Cardiac muscle cell (in vitro differentiated cells and primary cell): ENCODE data around the gene MEGF11. TPM values are rescaled to one million over a fixed set of nuclear protein-coding genes. Genes with fewer than 3 reads are reported as not detected.

Experiments used
- DNase-seq, 2 donors: peaks; one replicate each; pipeline versions ENCODE4 v3.0.0 to v3.0.0-alpha.2; 2010 to 2017; ENCODE audit warnings: low read depth in 1 of 2, low spot score in 1 of 2
- H3K27ac ChIP-seq: fragments of 200-600 bp; sonication (generic); 2 replicates; pipeline ENCODE4 v1.5.1; 2016
- H3K27me3 ChIP-seq: fragments of 200-600 bp; sonication (generic); 2 replicates; pipeline ENCODE4 v1.6.0; 2016; ENCODE audit warnings: control low read depth
- H3K36me3 ChIP-seq: fragments of 200-600 bp; sonication (generic); 2 replicates; pipeline ENCODE4 v1.5.1; 2016; ENCODE audit warnings: control low read depth
- H3K4me1 ChIP-seq: fragments of 200-600 bp; sonication (generic); 2 replicates; pipeline ENCODE4 v1.8.1; 2017; ENCODE audit warnings: low read depth, mild to moderate bottlenecking, mixed run types
- H3K4me3 ChIP-seq: fragments of 200-600 bp; sonication (generic); 2 replicates; pipeline ENCODE4 v1.5.1; 2016; ENCODE audit warnings: mild to moderate bottlenecking
- H3K9me3 ChIP-seq: fragments of 200-600 bp; sonication (generic); 2 replicates; pipeline ENCODE4 v1.5.1; 2017; ENCODE audit warnings: low read depth, mild to moderate bottlenecking, control low read depth
- polyA plus RNA-seq: library from polyadenylated mRNA; unstranded; fragments of >200 nt; fragmentation: Nextera tagmentation; extraction: Ambion mirVana; gene quantifications from 2 replicates; pipeline ENCODE4 v1.2.1, GENCODE V29; 2016
- total RNA-seq: library from RNA; depleted of rRNA; stranded (reverse); fragments of >200 nt; gene quantifications from 2 replicates; pipeline ENCODE4 v1.2.3, GENCODE V29; 2016
- TF ChIP-seq, protein P1 (sequence below): IDR thresholded peaks from 2 replicates; pipeline ENCODE4 v1.5.1; 2012; ENCODE audit warnings: low read depth, mild to moderate bottlenecking, low read length

MEGF11 gene
- total and polyA plus RNA-seq, 2 experiments from 2014 or later = 0.30 TPM; not detected in 1

DNA sequence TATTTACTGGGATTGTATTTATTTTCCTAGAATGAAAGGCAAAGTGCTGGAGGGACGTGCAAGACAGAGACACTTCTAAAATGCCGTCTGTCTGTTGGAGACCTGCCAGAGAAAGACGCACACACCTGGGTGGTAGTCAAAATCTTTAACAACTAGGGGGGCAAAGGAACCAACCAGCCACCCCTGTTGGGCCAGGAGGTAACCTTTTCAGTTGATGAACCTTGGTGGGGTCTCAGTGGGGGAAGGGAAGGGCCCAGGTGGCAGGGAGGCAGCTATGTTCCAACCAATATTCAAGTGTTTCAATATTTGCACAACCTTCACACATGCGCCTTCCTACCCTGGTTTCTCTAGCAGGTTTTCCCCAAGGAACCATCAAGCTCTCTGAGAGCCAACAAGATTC lies 99.0 kb downstream of the MEGF11 start:
- no peak overlapping the region for H3K27ac ChIP-seq
- H3K27me3 ChIP-seq = no peaks in the 10 kb centered on the region
- no peaks in the 10 kb centered on the region for H3K4me1 ChIP-seq
- no peaks in the 10 kb centered on the region for H3K9me3 ChIP-seq
- no peak overlapping the region for H3K4me3 ChIP-seq
- TF ChIP-seq, protein P1, sequence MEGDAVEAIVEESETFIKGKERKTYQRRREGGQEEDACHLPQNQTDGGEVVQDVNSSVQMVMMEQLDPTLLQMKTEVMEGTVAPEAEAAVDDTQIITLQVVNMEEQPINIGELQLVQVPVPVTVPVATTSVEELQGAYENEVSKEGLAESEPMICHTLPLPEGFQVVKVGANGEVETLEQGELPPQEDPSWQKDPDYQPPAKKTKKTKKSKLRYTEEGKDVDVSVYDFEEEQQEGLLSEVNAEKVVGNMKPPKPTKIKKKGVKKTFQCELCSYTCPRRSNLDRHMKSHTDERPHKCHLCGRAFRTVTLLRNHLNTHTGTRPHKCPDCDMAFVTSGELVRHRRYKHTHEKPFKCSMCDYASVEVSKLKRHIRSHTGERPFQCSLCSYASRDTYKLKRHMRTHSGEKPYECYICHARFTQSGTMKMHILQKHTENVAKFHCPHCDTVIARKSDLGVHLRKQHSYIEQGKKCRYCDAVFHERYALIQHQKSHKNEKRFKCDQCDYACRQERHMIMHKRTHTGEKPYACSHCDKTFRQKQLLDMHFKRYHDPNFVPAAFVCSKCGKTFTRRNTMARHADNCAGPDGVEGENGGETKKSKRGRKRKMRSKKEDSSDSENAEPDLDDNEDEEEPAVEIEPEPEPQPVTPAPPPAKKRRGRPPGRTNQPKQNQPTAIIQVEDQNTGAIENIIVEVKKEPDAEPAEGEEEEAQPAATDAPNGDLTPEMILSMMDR = no peak
- no peaks in the 10 kb centered on the region for H3K36me3 ChIP-seq
- no peak for DNase-seq

DNA sequence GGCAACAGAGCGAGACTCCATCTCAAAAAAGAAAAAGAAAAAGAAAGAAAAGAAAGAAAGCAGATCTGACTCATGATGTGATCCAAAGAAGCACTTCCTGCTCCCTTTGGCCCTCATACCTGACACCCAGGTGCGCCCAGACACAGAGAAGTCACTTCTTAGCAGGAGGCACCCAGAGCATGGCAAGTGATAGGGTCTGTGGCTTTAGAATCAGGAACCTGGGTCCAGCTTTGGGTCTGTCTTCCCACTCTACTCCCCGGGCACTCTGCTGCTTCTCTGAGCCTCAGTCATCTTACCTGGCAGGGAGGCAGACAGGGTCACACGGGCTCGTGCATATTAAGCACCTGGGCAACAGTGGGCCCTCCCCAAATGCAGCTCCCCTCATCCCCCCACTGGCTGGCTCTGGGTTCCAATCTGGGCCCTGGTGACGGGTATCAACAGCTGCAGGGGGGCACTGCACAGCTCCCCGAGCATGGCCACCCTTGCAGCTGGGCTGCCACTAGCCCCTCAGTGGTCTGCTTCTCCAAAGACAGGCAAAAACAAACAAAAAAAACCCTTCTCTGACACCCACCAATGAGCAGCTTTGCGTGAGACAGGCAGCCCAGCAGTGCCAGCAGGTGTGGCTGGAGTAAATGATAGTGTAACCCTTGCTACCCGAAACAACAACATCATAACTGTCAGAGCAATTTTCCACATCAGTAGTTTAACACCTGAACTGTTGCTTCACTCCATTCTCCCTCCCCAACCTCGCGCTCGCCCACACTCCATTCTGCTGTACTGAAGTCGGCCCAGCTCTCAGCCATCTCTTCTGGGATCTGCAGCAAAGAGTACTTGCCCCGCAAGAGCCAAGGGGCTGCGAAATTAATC lies 99.8 kb downstream of the MEGF11 start:
- no peak for DNase-seq
- Histone ChIP-seq H3K4me3 (no peak overlapping the region), H3K9me3 (no peaks in the 10 kb centered on the region), H3K4me1 (no peaks in the 10 kb centered on the region), H3K27me3 (no peaks in the 10 kb centered on the region), H3K27ac (no peak overlapping the region), H3K36me3 (no peaks in the 10 kb centered on the region)
- TF ChIP-seq, protein P1 = no peak

DNA sequence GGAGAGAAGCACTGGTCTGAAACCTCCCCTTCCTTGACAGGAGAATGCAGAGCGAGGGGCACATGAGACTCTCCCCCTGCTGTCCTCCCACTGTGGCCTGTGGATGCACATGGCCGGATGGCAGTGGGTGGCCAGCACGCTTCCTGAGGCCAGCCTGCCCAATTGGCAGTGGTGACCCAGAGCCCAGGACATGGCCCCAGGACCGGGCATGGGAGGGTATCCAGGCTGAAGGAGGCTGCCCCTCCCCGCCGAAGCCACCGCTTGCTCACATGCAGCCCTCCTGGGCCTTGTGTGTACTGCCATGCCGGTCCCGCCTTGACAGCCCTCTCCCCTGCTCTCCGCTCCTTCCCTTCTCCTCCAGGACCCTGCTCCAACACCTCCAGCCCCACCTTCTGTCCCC lies 100.9 kb downstream of the MEGF11 start:
- no peak overlapping the region for H3K4me3 ChIP-seq
- H3K36me3 ChIP-seq = no peaks in the 10 kb centered on the region
- H3K4me1 ChIP-seq = no peaks in the 10 kb centered on the region
- TF ChIP-seq, protein P1 = no peak
- H3K9me3 ChIP-seq = no peaks in the 10 kb centered on the region
- DNase-seq = no peak
- no peaks in the 10 kb centered on the region for H3K27me3 ChIP-seq
- H3K27ac ChIP-seq = no peak overlapping the region

DNA sequence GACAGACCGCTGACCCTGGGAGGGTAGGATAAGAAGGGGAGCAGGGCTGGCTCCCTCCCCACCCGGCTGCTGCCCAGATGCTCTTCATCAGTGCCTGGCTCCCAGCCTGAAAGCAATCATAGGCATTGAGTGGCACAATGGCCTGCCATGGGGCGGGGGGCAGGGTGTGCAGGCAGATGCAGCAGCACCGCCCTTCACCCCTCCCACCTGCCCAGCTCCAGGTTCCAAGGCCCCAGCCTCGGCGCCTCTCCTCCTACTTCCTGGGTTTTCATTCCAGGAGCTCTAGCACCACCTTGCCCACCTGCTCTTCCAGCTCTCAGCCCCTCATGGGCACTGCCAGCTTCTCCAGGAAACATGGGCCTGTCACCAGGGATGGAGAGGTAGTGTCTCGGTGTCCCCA lies 101.7 kb downstream of the MEGF11 start:
- H3K36me3 ChIP-seq = no peaks in the 10 kb centered on the region
- no peak overlapping the region for H3K4me3 ChIP-seq
- no peaks in the 10 kb centered on the region for H3K4me1 ChIP-seq
- H3K9me3 ChIP-seq = no peaks in the 10 kb centered on the region
- DNase-seq = no peak
- TF ChIP-seq, protein P1 = no peak
- no peak overlapping the region for H3K27ac ChIP-seq
- H3K27me3 ChIP-seq = no peaks in the 10 kb centered on the region

DNA sequence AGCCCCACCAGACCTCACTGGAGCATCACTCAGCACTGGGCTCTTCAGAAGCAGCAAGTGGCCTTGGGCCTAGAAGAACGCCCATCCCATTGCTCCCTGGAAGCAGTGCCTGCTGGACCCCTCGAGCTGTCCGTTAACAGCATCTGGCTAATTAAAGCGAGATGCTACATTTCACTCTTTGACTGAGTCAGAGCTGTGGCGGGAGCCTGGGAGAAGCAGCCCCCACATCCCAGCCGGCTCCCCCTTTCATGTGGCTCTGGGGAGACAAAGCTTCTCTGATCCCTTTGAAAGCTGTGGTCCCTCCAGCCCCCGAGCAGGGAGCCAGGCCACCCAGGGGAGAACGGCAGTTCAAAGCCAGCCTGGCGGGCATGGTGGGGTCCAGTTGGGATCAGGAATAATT lies 103.7 kb downstream of the MEGF11 start:
- no peaks in the 10 kb centered on the region for H3K27me3 ChIP-seq
- no peak overlapping the region for H3K27ac ChIP-seq
- no peak overlapping the region for H3K4me3 ChIP-seq
- TF ChIP-seq, protein P1 = no peak
- H3K4me1 ChIP-seq = no peaks in the 10 kb centered on the region
- DNase-seq = no peak
- no peaks in the 10 kb centered on the region for H3K36me3 ChIP-seq
- H3K9me3 ChIP-seq = no peaks in the 10 kb centered on the region
